Measurements from ENCODE around the gene ARID4B.

The ARID4B gene

GRCh38 chr1:235128456-235129328 is 199.3 kb downstream of the ARID4B start, which contains the start of gene TOMM20 (continued):
- TF ChIP-seq ZBTB1 (tag by site-specific recombination; IDR thresholded peaks at IDR 0.05) (no peak), ZEB2 (tag by site-specific recombination; IDR thresholded peaks at IDR 0.05) (peak; percentile 88), ZNF510 (tag by site-specific recombination; IDR thresholded peaks at IDR 0.05; ENCODE audit: insufficient replicate concordance) (no peak), GFI1B (tag by site-specific recombination; IDR thresholded peaks at IDR 0.05) (no peak), ZBTB11 (tag by site-specific recombination; conservative IDR thresholded peaks at IDR 0.05; ENCODE audit: low read depth) (peak; percentile 98), ZNF529 (tag by site-specific recombination; IDR thresholded peaks at IDR 0.05; ENCODE audit: insufficient replicate concordance) (no peak), ZNF426 (tag by site-specific recombination; IDR thresholded peaks at IDR 0.05) (no peak), EGR2 (tag by site-specific recombination; IDR thresholded peaks at IDR 0.05; ENCODE audit: low read depth) (peak; percentile 77), ZNF362 (tag by site-specific recombination; IDR thresholded peaks at IDR 0.05) (peak; percentile 100), ZNF544 (tag by site-specific recombination; IDR thresholded peaks at IDR 0.05) (no peak), ZNF792 (tag by site-specific recombination; IDR thresholded peaks at IDR 0.05) (peak; percentile 69), ZNF488 (tag by site-specific recombination; IDR thresholded peaks at IDR 0.05) (no peak; the same call in 1 of the 2 replicates), ZNF148 (tag by site-specific recombination; IDR thresholded peaks at IDR 0.05; ENCODE audit: borderline replicate concordance) (no peak), ZNF23 (tag by site-specific recombination; IDR thresholded peaks at IDR 0.05; ENCODE audit: borderline replicate concordance) (no peak), ZBTB6 (tag by site-specific recombination; IDR thresholded peaks at IDR 0.05) (peak; percentile 20; the same call in 1 of the 2 replicates), SETDB1 (IDR thresholded peaks at IDR 0.05; ENCODE audit: insufficient read length, low read length) (no peak), ZNF518A (tag by site-specific recombination; conservative IDR thresholded peaks at IDR 0.05; ENCODE audit: low read depth) (peak; percentile 82), ZNF654 (tag by site-specific recombination; IDR thresholded peaks at IDR 0.05; ENCODE audit: low read depth) (no peak), ZNF514 (tag by site-specific recombination; IDR thresholded peaks at IDR 0.05) (no peak), ZNF785 (tag by site-specific recombination; IDR thresholded peaks at IDR 0.05) (no peak), ELK4 (IDR thresholded peaks at IDR 0.05; ENCODE audit: borderline replicate concordance, low read depth, low read length) (no peak), HOXD13 (CRISPR knock-in tag; IDR thresholded peaks at IDR 0.05; ENCODE audit: borderline replicate concordance) (no peak), ZNF585B (tag by site-specific recombination; IDR thresholded peaks at IDR 0.05) (0 out of 2 replicates have a peak, but pooled peaks have one; percentile 19)
